ENCODE results near the gene AQP12B.

DNA sequence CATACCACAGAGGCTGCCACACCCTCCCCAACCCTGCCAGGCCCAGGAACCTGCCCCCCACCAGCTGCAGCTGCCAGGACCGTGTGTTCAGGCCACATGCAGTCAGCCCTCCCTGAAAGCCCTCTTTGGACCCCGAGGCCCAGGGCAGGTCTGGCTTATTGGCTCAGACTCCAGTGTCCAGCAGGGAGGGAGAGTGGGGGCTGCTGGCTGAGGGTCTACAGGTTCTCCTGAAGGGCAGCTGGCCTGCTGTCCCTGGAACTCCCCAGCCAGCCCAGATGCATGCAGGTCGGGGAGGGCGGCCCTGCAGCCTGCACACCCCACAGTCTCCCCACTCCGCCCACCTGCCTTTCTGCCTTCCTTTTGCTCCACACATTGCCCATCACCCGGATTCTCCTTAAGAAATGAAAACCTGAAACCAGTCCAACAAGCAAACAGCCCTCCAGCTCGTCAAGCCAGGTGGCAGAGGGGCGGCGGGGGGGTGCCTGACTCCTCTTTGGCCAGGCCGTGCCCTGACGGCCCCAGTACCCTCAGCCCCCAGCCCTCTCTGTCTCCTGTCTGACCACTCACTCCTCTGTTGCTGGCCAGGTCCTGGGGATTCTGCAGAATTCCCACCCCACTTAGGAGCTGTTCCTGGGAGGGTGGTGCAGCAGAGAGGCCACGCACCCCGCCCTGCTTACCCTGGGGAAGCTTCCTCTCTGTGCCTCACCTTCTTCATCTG is 39.4 kb downstream of the AQP12B start:
- no peak for TF ChIP-seq SIN3A (IDR thresholded peaks at IDR 0.05; ENCODE audit: borderline replicate concordance, low read depth, low read length)
- TF ChIP-seq POLR2AphosphoS5 (IDR thresholded peaks at IDR 0.05; ENCODE audit: low read depth, low read length): no peak
- TF ChIP-seq, protein P1, sequence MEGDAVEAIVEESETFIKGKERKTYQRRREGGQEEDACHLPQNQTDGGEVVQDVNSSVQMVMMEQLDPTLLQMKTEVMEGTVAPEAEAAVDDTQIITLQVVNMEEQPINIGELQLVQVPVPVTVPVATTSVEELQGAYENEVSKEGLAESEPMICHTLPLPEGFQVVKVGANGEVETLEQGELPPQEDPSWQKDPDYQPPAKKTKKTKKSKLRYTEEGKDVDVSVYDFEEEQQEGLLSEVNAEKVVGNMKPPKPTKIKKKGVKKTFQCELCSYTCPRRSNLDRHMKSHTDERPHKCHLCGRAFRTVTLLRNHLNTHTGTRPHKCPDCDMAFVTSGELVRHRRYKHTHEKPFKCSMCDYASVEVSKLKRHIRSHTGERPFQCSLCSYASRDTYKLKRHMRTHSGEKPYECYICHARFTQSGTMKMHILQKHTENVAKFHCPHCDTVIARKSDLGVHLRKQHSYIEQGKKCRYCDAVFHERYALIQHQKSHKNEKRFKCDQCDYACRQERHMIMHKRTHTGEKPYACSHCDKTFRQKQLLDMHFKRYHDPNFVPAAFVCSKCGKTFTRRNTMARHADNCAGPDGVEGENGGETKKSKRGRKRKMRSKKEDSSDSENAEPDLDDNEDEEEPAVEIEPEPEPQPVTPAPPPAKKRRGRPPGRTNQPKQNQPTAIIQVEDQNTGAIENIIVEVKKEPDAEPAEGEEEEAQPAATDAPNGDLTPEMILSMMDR (IDR thresholded peaks at IDR 0.05): no peak
- TF ChIP-seq MXI1 (IDR thresholded peaks at IDR 0.05; ENCODE audit: low read depth, low read length): no peak
- no peak for TF ChIP-seq RXRA (IDR thresholded peaks at IDR 0.05; ENCODE audit: borderline replicate concordance, low read depth)
- TF ChIP-seq, protein P2, sequence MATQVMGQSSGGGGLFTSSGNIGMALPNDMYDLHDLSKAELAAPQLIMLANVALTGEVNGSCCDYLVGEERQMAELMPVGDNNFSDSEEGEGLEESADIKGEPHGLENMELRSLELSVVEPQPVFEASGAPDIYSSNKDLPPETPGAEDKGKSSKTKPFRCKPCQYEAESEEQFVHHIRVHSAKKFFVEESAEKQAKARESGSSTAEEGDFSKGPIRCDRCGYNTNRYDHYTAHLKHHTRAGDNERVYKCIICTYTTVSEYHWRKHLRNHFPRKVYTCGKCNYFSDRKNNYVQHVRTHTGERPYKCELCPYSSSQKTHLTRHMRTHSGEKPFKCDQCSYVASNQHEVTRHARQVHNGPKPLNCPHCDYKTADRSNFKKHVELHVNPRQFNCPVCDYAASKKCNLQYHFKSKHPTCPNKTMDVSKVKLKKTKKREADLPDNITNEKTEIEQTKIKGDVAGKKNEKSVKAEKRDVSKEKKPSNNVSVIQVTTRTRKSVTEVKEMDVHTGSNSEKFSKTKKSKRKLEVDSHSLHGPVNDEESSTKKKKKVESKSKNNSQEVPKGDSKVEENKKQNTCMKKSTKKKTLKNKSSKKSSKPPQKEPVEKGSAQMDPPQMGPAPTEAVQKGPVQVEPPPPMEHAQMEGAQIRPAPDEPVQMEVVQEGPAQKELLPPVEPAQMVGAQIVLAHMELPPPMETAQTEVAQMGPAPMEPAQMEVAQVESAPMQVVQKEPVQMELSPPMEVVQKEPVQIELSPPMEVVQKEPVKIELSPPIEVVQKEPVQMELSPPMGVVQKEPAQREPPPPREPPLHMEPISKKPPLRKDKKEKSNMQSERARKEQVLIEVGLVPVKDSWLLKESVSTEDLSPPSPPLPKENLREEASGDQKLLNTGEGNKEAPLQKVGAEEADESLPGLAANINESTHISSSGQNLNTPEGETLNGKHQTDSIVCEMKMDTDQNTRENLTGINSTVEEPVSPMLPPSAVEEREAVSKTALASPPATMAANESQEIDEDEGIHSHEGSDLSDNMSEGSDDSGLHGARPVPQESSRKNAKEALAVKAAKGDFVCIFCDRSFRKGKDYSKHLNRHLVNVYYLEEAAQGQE (IDR thresholded peaks at IDR 0.05; ENCODE audit: low read depth, low read length): no peak
- no peak for TF ChIP-seq JUND (IDR thresholded peaks at IDR 0.05)
- no peak for TF ChIP-seq EZH2phosphoT487 (IDR thresholded peaks at IDR 0.05; ENCODE audit: borderline replicate concordance, low read depth)

All from SK-N-SH (cell line).